ENCODE results near the gene ZNF410.

DNA sequence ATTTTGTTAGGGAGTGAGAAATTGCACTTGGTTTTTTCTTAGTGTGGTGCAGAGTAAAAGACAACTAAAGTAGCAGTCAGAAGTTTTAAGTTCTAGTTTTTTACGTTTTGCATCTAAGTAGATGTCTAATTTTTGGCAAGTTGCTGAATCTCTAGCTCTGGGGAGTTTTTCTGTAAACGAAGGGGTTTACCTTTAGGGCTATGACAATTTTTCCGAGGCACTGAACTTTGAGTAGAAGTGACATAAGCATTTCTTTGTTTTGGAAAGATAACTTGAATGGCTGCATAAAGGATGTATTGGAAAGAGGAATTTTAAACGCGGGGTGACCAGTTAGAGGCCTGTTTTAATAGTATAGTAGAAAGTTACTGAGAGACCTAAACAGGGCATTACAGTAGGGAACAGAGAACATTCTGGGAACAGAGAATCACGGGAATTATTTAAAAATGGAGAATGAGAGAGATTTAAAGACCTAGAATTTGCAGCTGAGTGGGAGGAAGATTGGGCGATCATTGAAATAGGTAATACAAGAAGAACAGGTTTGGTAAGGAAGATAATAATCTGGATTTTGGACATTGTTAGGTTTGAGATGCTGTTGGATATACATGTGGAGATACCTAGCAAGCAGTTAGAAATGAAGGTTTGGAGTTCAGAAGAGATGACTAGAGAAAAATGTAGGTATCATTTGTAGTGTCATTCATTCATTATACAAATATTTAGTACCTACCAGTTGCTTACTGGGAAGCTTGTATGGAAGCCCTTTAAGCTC lies 1.2 kb downstream of the ZNF410 start:
- TF ChIP-seq CTCF (IDR thresholded peaks at IDR 0.05) (no peak), POLR2A (IDR thresholded peaks at IDR 0.05) (no peak)

All from testis (tissue), 2 donors.